Karpas-422 (cell line): ENCODE data around the gene LGALS9. TPM values are rescaled to one million over a fixed set of nuclear protein-coding genes. Genes with fewer than 3 reads are reported as not detected.
"Not testable (repeated sequence)": the region's sequence is repeated elsewhere in the genome, so short reads cannot be mapped to it uniquely, and the experiment has no call there.

Experiments used
- DNase-seq: peaks from one replicate; pipeline ENCODE4 v3.0.0-alpha.2; 2015
- H2AFZ ChIP-seq: fragments of 200-600 bp; sonication (generic); 2 replicates; pipeline ENCODE4 v1.6.1; 2014; ENCODE audit warnings: antibody characterized with exemption, low read length, mixed read lengths
- H3K27ac ChIP-seq: fragments of 200-600 bp; sonication (generic); 2 replicates; pipeline ENCODE4 v1.5.1; 2014; ENCODE audit warnings: mild to moderate bottlenecking, low read length, moderate library complexity
- H3K27me3 ChIP-seq: fragments of 200-600 bp; sonication (generic); 2 replicates; pipeline ENCODE4 v1.6.1; 2014; ENCODE audit warnings: low read length, mixed read lengths
- H3K36me3 ChIP-seq: fragments of 200-600 bp; sonication (generic); 2 replicates; pipeline ENCODE4 v1.6.1; 2014; ENCODE audit warnings: low read length, mixed read lengths; ENCODE audit not compliant: insufficient read depth
- H3K4me1 ChIP-seq: fragments of 200-600 bp; sonication (generic); 2 replicates; pipeline ENCODE4 v1.6.1; 2014; ENCODE audit warnings: mild to moderate bottlenecking, low read length, mixed read lengths
- H3K4me2 ChIP-seq: fragments of 200-600 bp; sonication (generic); 2 replicates; pipeline ENCODE4 v1.6.1; 2014; ENCODE audit warnings: low read length, low read depth, mild to moderate bottlenecking; ENCODE audit not compliant: poor library complexity, severe bottlenecking
- H3K4me3 ChIP-seq: fragments of 200-600 bp; sonication (generic); 2 replicates; pipeline ENCODE4 v1.5.1; 2014; ENCODE audit warnings: mild to moderate bottlenecking, antibody characterized with exemption, low read length, mixed read lengths
- H3K79me2 ChIP-seq: fragments of 200-600 bp; sonication (generic); 2 replicates; pipeline ENCODE4 v1.6.1; 2014; ENCODE audit warnings: mild to moderate bottlenecking, low read length, mixed read lengths
- H3K9ac ChIP-seq: fragments of 200-600 bp; sonication (generic); 2 replicates; pipeline ENCODE4 v1.6.0; 2014; ENCODE audit warnings: low read length
- H3K9me2 ChIP-seq: fragments of 200-600 bp; sonication (generic), shearing (Covaris generic); replicated peaks from 2 replicates; pipeline ENCODE4 v1.6.0; 2014; ENCODE audit warnings: mild to moderate bottlenecking, low read length, moderate library complexity; ENCODE audit not compliant: insufficient read depth
- H3K9me3 ChIP-seq: fragments of 300-700, 200-600 bp; sonication (generic); 2 replicates; pipeline ENCODE4 v1.6.1; 2014; ENCODE audit warnings: low read length, mixed read lengths
- H4K20me1 ChIP-seq: fragments of 200-600 bp; sonication (generic); 2 replicates; pipeline ENCODE4 v1.6.1; 2014; ENCODE audit warnings: mild to moderate bottlenecking, antibody characterized with exemption, low read length, low read depth; ENCODE audit not compliant: insufficient read depth
- total RNA-seq: library from RNA; depleted of rRNA; stranded (reverse); fragments of >200 nt; shearing (Covaris generic); gene quantifications from 2 replicates; pipeline ENCODE4 v1.2.3, GENCODE V29; 2014; ENCODE audit warnings: low replicate concordance

LGALS9 gene
- total RNA-seq, 1 experiment from 2014 or later, result 5.4 TPM

- Histone ChIP-seq H3K27ac (no peak overlapping the region), H3K4me3 (no peak overlapping the region), H3K36me3 (no peaks in the 10 kb centered on the region), H3K9me2 (no peaks in the 10 kb centered on the region), H3K4me2 (no peak overlapping the region), H3K4me1 (no peaks in the 10 kb centered on the region), H3K27me3 (no peaks in the 10 kb centered on the region), H3K79me2 (no peaks in the 10 kb centered on the region), H3K9ac (no peak overlapping the region), H4K20me1 (no peaks in the 10 kb centered on the region), H2AFZ (no peak overlapping the region), H3K9me3 (no peaks in the 10 kb centered on the region)
- DNase-seq, result no peak
These were observed 3.5 kb upstream of the LGALS9 start for GRCh38 chr17:27627514-27627913.

GRCh38 chr17:27628376-27628775 lies 2.6 kb upstream of the LGALS9 start:
- H3K79me2 ChIP-seq, result no peaks in the 10 kb centered on the region
- no peak overlapping the region for H3K4me3 ChIP-seq
- H3K4me1 ChIP-seq, result no peaks in the 10 kb centered on the region
- no peak overlapping the region for H2AFZ ChIP-seq
- H3K27me3 ChIP-seq, result no peaks in the 10 kb centered on the region
- H3K9me2 ChIP-seq, result no peaks in the 10 kb centered on the region
- no peak for DNase-seq
- H3K4me2 ChIP-seq, result no peak overlapping the region
- H4K20me1 ChIP-seq, result no peaks in the 10 kb centered on the region
- no peak overlapping the region for H3K9ac ChIP-seq
- no peak overlapping the region for H3K27ac ChIP-seq
- H3K36me3 ChIP-seq, result no peaks in the 10 kb centered on the region
- no peaks in the 10 kb centered on the region for H3K9me3 ChIP-seq

- not testable (repeated sequence) for H3K9me2 ChIP-seq, H3K9ac ChIP-seq, H3K79me2 ChIP-seq, H3K36me3 ChIP-seq, H3K4me1 ChIP-seq, H4K20me1 ChIP-seq, DNase-seq, H3K9me3 ChIP-seq, H3K4me3 ChIP-seq, H3K27ac ChIP-seq, H2AFZ ChIP-seq, H3K4me2 ChIP-seq, H3K27me3 ChIP-seq
These were observed 1.7 kb upstream of the LGALS9 start for GRCh38 chr17:27629260-27629659.

GRCh38 chr17:27631411-27631760 lies 398 bp downstream of the LGALS9 start:
- H3K27me3 ChIP-seq, result no peaks in the 10 kb centered on the region
- no peak overlapping the region for H3K4me3 ChIP-seq
- no peaks in the 10 kb centered on the region for H4K20me1 ChIP-seq
- H3K4me1 ChIP-seq, result peaks cover 10% of the 10 kb centered on the region
- no peaks in the 10 kb centered on the region for H3K9me2 ChIP-seq
- H3K9me3 ChIP-seq, result no peaks in the 10 kb centered on the region
- H3K4me2 ChIP-seq, result no peak overlapping the region
- no peak for DNase-seq
- no peak overlapping the region for H3K27ac ChIP-seq
- no peak overlapping the region for H2AFZ ChIP-seq
- H3K36me3 ChIP-seq, result no peaks in the 10 kb centered on the region
- H3K9ac ChIP-seq, result no peak overlapping the region
- no peaks in the 10 kb centered on the region for H3K79me2 ChIP-seq

- no peaks in the 10 kb centered on the region for H3K36me3 ChIP-seq
- H3K27ac ChIP-seq, result no peak overlapping the region
- no peaks in the 10 kb centered on the region for H3K9me3 ChIP-seq
- no peak overlapping the region for H3K4me3 ChIP-seq
- peaks cover 10% of the 10 kb centered on the region for H3K4me1 ChIP-seq
- H2AFZ ChIP-seq, result no peak overlapping the region
- no peaks in the 10 kb centered on the region for H3K9me2 ChIP-seq
- H3K9ac ChIP-seq, result no peak overlapping the region
- H3K4me2 ChIP-seq, result no peak overlapping the region
- no peaks in the 10 kb centered on the region for H4K20me1 ChIP-seq
- no peak for DNase-seq
- H3K79me2 ChIP-seq, result no peaks in the 10 kb centered on the region
- H3K27me3 ChIP-seq, result no peaks in the 10 kb centered on the region
These were observed 1.1 kb downstream of the LGALS9 start for GRCh38 chr17:27631897-27632725.

- not testable (repeated sequence) for H3K9me3 ChIP-seq, H3K36me3 ChIP-seq, H3K27me3 ChIP-seq, DNase-seq, H3K4me3 ChIP-seq, H3K9ac ChIP-seq, H3K9me2 ChIP-seq, H4K20me1 ChIP-seq, H2AFZ ChIP-seq, H3K4me2 ChIP-seq, H3K79me2 ChIP-seq, H3K27ac ChIP-seq
- H3K4me1 ChIP-seq, result peaks cover 10% of the 10 kb centered on the region
These were observed 1.8 kb downstream of the LGALS9 start for GRCh38 chr17:27632766-27633165.

- peaks cover 10% of the 10 kb centered on the region for H3K4me1 ChIP-seq
- H3K36me3 ChIP-seq, result no peaks in the 10 kb centered on the region
- no peaks in the 10 kb centered on the region for H3K9me2 ChIP-seq
- H2AFZ ChIP-seq, result no peak overlapping the region
- DNase-seq, result no peak
- H3K79me2 ChIP-seq, result no peaks in the 10 kb centered on the region
- no peak overlapping the region for H3K4me3 ChIP-seq
- H4K20me1 ChIP-seq, result no peaks in the 10 kb centered on the region
- no peaks in the 10 kb centered on the region for H3K27me3 ChIP-seq
- H3K4me2 ChIP-seq, result no peak overlapping the region
- H3K27ac ChIP-seq, result no peak overlapping the region
- H3K9ac ChIP-seq, result no peak overlapping the region
- H3K9me3 ChIP-seq, result no peaks in the 10 kb centered on the region
These were observed 2.5 kb downstream of the LGALS9 start for GRCh38 chr17:27633312-27634025.

- H3K9ac ChIP-seq, result no peak overlapping the region
These were observed 3.0 kb downstream of the LGALS9 start for GRCh38 chr17:27634026-27634335.

More at GRCh38 chr17:27634026-27634335, 3.0 kb downstream of the LGALS9 start:
- Histone ChIP-seq H3K4me1 (peaks cover 10% of the 10 kb centered on the region), H3K27me3 (no peaks in the 10 kb centered on the region), H3K27ac (no peak overlapping the region), H3K9me3 (no peaks in the 10 kb centered on the region), H3K4me2 (no peak overlapping the region), H3K9me2 (no peaks in the 10 kb centered on the region), H3K36me3 (no peaks in the 10 kb centered on the region), H2AFZ (no peak overlapping the region), H3K79me2 (no peaks in the 10 kb centered on the region), H3K4me3 (no peak overlapping the region), H4K20me1 (no peaks in the 10 kb centered on the region)
- no peak for DNase-seq
